C1 segment of cervical spinal cord (tissue), 14 donors: Measurements from ENCODE around the gene ZNF814.
"Not testable (repeated sequence)": the region's sequence is repeated elsewhere in the genome, so short reads cannot be mapped to it uniquely, and the experiment has no call there.

Experiments
- DNase-seq, 14 donors: peaks; one replicate each; lab custom pipeline; 2025; lab: John Stamatoyannopoulos, UW

The ZNF814 gene

GRCh38 chr19:57862351-57862750, 26.5 kb downstream of the ZNF814 start:
- DNase-seq, result not testable (repeated sequence)

GRCh38 chr19:57854117-57854516, 34.7 kb downstream of the ZNF814 start:
- not testable (repeated sequence) for DNase-seq

GRCh38 chr19:57851812-57852603, 36.8 kb downstream of the ZNF814 start:
- not testable (repeated sequence) for DNase-seq

GRCh38 chr19:57850553-57851017, 38.3 kb downstream of the ZNF814 start:
- no peak for DNase-seq

GRCh38 chr19:57849666-57850473, 39.0 kb downstream of the ZNF814 start, which contains the start of gene ZNF587:
TSS of gene ZNF587 (plus strand) at chr19:57849859. CDS start at chr19:57850039, 180 bp downstream.
- peak in 12 of 14 donors; percentile 19 to 66 (median 48) for DNase-seq

GRCh38 chr19:57849162-57849665, 39.6 kb downstream of the ZNF814 start:
- DNase-seq, result not testable (repeated sequence)

- not testable (repeated sequence) for DNase-seq
These were observed 41.7 kb downstream of the ZNF814 start for GRCh38 chr19:57847164-57847563.

- no peak for DNase-seq
These were observed 47.6 kb downstream of the ZNF814 start for GRCh38 chr19:57841122-57841763.

- not testable (repeated sequence) for DNase-seq
These were observed 50.1 kb downstream of the ZNF814 start for GRCh38 chr19:57838622-57839191.

- not testable (repeated sequence) for DNase-seq
These were observed 51.8 kb downstream of the ZNF814 start for GRCh38 chr19:57836991-57837390.

- peak in 12 of 14 donors; percentile 5 to 89 (median 23) for DNase-seq
These were observed 58.7 kb downstream of the ZNF814 start, which contains the start of gene ZNF587B for GRCh38 chr19:57830071-57830602. TSS of gene ZNF587B (plus strand) at chr19:57830299. CDS start at chr19:57830529, 230 bp downstream.

- no peak for DNase-seq
These were observed 59.5 kb downstream of the ZNF814 start for GRCh38 chr19:57829316-57829715.

- no peak for DNase-seq
These were observed 63.3 kb downstream of the ZNF814 start for GRCh38 chr19:57825511-57825910.

GRCh38 chr19:57823608-57824007, 65.2 kb downstream of the ZNF814 start:
- DNase-seq, result not testable (repeated sequence)

- DNase-seq, result not testable (repeated sequence)
These were observed 65.7 kb downstream of the ZNF814 start for GRCh38 chr19:57823155-57823554.

GRCh38 chr19:57821501-57821900, 67.3 kb downstream of the ZNF814 start:
- not testable (repeated sequence) for DNase-seq

GRCh38 chr19:57821095-57821494, 67.7 kb downstream of the ZNF814 start:
- DNase-seq, result not testable (repeated sequence)

- DNase-seq, result no peak
These were observed 68.2 kb downstream of the ZNF814 start for GRCh38 chr19:57820599-57820998.

- DNase-seq, result peak in 13 of 14 donors; percentile 51 to 83 (median 77)
These were observed 69.2 kb downstream of the ZNF814 start for GRCh38 chr19:57819475-57820148.

GRCh38 chr19:57818378-57818777, 70.5 kb downstream of the ZNF814 start:
- no peak for DNase-seq
